KOPT-K1 (cell line): ENCODE data around the gene HOXA4.

ENCODE experiments used
- H3K27ac ChIP-seq: fragments of 200-600 bp; sonication (generic); 2 replicates; pipeline ENCODE4 v1.5.1; 2016; ENCODE audit warnings: antibody characterized with exemption, mild to moderate bottlenecking, low read depth, low read length; ENCODE audit not compliant: poor library complexity, severe bottlenecking
- H3K36me3 ChIP-seq: fragments of 200-600 bp; sonication (generic); 2 replicates; pipeline ENCODE4 v1.5.1; 2017; ENCODE audit warnings: antibody characterized with exemption, mild to moderate bottlenecking, low read length, moderate library complexity; ENCODE audit not compliant: insufficient read depth
- H3K9me3 ChIP-seq: fragments of 200-600 bp; sonication (generic); 2 replicates; pipeline ENCODE4 v1.5.1; 2017; ENCODE audit warnings: antibody characterized with exemption, low read length, mild to moderate bottlenecking; ENCODE audit not compliant: insufficient read depth, poor library complexity, severe bottlenecking

HOXA4 gene

DNA sequence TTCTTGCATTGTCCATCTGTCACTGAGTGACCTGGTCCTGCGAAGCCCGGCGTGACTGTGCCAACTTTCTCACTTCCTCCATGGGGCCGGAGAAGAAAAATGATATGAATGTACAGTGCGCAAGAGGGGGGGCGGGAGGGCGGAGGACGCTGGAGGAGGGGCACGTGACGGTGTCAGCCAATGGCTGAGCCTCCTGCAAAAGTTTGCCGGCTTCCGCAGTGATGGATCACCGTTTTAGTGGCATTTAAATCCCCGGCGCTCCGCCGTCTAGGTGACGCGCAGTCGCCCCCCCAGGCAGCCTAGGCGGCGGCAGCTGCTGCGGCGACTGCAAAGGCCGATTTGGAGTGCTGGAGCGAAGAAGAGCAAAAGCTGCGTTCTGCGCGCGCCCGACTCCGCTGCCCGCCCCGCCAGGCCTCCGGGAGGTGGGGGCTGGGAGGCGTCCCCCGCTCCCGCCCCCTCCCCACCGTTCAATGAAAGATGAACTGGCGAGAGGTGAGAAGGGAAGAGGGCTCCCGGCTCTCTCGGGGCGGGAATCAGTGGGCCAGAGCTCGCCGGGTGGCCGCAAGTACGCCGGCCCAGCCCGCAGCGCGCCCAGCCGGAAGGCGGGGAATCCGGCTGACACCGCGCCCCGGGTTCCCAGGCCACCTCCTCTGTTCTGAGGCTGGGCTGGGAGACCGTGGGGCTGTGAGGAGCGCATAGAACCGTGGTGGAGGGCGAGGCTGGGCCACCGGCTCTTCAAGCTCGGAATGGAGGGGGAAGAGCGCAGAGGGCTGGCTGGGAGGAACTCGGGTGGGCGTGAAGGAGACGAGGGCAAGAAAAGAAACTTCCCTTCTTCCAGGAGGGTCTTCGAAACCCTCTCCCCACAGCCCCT is 34.4 kb downstream of the HOXA4 start, which contains the start of gene HOXA1:
TSS of gene HOXA1 (minus strand) at position 104 of the 871 bp plus-strand sequence. CDS start at position 16, 88 bp downstream.
- H3K36me3 ChIP-seq, result no peaks in the 10 kb centered on the region
- H3K27ac ChIP-seq, result no peak within 1 kb of the TSS
- peaks cover 21% of the 10 kb centered on the region for H3K9me3 ChIP-seq

DNA sequence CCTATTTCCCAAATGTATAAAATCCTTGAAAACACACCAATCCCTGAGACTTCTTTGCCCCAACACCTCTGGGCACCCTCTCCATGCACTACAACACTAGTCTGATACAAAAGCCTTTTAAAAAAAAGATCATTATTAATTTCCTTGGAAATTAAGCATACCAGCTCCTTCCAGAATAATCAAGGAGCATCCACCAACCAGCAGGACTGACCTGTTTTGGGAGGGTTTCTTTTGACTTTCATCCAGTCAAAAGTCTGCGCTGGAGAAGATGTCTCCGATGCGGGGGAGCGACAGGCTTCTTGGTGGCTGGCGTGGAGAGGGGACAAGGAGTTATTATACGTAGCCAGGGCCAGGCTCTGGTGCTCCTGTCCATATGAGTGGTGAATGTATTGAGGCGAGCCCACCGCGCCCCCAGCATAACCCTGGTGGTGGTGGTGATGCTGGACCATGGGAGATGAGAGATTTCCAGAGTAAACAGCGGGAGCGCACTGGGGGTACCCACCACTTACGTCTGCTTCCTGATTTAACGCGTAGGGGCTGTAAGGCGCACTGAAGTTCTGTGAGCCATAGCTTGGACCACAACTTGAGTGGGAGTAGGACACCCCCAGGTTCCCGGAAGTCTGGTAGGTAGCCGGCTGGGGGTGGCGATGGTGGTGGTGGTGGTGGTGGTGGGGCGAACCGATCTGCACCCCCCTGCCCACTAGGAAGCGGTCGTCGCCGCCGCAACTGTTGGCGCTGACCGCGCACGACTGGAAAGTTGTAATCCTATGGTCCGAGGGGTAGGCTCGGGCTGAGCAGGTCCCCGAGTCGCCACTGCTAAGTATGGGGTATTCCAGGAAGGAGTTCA is 35.3 kb downstream of the HOXA4 start:
- Histone ChIP-seq H3K27ac (no peak overlapping the region), H3K36me3 (no peaks in the 10 kb centered on the region), H3K9me3 (peaks cover 21% of the 10 kb centered on the region)

DNA sequence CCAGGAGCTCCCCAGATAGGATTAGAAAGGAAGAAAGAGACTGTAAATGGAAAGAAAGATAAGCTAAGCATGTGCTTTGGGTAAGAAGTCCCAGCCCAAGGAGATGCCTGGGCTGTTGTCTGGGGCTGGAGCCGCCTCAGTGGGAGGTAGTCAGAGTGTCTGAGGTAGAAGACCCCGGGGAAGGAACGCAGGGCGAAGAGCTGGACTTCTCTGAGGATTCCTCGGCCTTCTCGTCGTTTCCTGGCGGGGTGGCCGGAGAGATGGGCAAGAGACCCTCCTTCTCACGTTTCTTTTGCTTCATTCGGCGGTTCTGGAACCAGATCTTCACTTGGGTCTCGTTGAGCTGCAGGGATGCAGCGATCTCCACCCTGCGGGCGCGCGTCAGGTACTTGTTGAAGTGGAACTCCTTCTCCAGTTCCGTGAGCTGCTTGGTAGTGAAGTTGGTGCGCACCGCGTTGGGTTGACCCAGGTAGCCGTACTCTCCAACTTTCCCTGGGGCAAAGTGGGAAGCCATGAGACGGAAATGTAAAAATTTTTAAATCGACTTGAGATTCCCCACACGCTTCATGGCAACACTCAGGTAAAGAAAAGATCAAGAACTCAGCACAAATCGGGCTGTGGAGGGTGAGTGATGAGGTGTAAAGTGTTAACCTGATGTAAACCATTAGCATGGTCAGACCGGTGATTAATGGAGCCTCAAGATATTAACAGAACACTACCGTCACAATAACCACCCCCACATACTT is 36.1 kb downstream of the HOXA4 start:
- Histone ChIP-seq H3K27ac (no peak overlapping the region), H3K9me3 (peaks cover 21% of the 10 kb centered on the region), H3K36me3 (no peaks in the 10 kb centered on the region)

DNA sequence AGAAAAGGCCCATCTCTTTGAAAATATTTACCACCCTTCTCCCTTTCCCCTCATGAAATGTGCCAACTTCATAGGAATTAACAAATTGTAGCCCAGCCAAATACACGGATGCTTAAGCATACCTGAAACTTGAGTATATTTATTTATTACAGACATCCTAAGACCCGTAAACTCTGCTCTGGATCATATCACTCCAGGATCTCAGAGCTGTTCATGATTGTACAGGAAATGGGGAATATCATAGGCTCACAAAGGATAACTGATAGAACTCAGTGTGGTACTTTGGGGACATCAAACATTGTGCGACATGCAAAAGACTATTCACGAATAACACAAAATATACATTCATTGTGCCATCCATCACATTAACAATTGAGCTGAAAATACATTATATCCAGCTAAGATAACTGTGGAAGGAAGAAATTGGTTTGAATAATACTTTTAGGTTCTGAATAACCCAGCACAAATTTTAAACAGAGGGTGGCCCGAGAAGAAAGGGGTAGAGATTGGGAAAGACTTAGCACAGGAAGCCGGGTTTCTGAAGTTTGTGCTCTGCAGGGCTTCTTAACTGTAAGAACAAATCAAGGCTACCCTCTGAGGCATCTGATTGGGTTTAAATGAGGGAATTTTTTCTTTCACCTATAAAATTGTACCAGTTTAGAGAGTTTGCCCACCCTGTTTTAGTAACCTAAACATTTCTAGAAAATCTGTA is 37.2 kb downstream of the HOXA4 start:
- H3K9me3 ChIP-seq, result peaks cover 23% of the 10 kb centered on the region
- no peak overlapping the region for H3K27ac ChIP-seq
- H3K36me3 ChIP-seq, result no peaks in the 10 kb centered on the region

DNA sequence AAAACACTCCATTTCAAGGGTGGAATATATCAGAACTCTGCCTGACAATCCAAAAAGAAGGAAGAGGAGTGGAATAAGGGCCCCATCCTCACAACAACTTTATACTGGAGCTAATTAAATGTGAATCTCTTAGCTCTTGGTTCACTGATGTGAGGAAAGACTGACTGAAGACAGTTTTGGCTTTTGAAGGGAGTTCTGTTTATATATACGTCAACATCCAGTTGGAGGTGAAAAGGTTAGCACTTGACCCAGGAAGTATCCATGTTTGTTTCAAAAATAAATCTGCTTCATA is 37.8 kb downstream of the HOXA4 start:
- H3K36me3 ChIP-seq, result no peaks in the 10 kb centered on the region
- no peak overlapping the region for H3K27ac ChIP-seq
- peaks cover 25% of the 10 kb centered on the region for H3K9me3 ChIP-seq

DNA sequence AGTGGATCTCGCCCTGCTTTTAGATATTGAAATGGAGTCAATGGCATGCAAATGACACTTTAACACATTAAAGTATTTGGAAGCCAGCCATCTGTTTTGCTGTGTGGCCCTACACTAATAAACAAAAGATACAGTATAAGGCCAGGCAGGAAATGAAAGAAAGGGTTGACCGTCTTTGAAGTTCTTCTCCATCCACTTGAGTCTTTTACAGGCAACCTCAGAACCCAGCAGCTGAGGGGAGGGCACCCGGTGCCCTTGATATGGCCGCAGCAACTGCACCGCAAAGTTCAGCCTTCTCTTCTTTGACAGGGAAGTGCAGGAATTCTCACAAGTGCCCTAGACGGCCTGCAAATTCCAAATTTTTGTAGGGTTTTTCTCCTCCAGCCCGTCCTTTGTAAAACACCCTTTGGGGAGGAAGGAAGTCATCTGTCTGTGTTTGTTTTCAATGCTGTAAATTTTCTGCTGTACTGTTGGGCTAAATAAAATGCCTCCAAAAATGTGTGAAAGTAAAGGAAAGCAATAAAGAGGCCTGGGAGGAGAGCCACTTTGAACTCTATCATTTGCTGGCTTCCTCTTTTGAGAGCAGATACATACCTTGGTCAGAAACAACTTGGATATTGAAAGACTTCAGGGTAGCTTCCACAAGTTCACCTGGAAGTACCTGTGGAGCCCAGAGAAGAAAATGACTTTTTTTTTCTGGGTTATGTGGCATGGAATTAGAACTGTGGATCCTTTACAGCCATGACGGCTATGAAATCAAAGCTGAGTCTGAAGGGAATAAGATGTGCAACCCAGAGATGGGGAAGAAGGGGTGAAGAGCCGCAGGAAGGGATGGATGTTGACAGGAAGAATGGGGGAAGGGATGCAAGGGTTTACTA is 38.4 kb downstream of the HOXA4 start:
- H3K36me3 ChIP-seq, result no peaks in the 10 kb centered on the region
- H3K9me3 ChIP-seq, result peaks cover 23% of the 10 kb centered on the region
- no peak overlapping the region for H3K27ac ChIP-seq

DNA sequence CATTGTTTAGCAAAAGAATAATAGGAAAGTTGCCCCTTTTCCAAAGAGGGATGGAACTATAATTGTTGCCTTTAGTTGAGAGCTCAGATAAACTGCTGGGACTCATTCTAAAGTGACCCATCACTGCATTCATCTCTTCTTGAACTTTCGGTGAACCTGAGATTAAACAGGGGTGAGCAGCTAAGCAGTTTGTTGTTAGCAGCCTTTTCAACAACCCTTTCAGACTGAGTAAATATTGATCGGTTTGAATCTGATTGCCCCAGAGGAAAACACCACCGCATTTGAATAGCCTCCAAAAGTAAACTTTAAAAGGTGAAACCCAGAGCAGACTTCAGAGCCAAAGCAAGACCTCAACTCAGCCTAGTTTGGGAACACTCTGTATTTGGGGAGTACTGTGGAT is 39.5 kb downstream of the HOXA4 start:
- no peak overlapping the region for H3K27ac ChIP-seq
- H3K36me3 ChIP-seq, result no peaks in the 10 kb centered on the region
- peaks cover 17% of the 10 kb centered on the region for H3K9me3 ChIP-seq

DNA sequence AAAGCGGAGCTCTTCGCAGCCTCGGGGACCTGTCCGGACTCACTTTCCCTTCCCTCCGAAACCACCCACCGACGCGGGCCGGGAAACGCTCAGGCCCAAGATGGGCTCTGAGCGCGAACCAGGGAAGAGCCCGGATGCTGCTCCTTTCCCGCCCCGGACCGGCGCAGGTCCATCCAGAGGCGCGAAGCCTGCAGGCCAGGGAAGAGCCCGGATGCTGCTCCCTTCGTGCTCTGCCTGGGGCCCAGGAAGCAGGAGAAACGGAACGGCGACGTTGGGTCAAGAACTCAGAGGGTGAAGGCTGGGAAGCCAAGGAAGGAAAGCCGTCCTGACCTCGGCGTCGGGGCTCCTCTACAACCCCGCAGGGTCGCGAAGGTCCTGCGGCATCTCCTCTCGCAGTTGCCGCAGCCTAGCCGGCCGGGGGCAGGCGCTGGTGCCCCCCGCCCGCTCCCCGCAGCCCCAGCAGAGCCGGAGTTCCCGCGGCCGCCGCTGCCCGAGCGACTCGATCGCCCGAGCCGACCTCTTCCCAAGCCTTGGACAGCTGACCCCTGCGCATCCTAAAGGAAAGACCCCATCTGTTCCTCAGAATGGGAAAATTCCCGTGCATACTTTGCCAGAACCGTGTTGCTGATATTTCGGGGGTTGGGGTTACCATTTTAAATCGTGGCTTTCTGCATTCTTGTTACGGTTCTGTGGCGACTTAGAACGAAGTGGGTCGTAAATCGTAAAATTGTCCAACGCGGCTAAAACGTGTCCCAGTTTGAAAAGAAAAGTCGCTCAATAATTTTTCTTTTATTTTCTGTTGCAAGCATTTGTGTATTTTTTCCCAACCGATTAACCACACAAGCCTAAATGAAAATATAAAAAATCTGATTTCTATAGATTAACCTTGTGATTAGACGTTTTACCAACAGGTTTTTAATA is 42.3 kb downstream of the HOXA4 start:
- no peak overlapping the region for H3K27ac ChIP-seq

DNA sequence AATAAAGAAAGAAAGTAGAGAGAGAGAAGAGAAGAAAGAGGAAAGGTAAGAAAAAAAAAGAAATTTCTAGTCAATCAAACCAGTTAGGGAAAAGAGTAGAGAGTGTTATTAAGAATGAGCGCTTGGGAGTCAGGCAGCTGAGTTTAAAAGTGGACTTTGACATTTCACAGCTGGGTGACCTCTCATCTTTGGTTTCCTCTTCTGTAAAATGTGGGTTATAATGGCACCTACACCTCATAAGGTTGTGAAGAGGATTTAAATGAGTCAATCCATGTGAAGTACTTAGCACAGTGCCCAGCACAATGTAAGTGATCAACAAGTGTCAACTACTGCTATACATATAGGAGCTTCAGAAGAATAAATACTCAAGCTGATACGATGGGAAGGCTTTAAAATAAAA is 46.9 kb downstream of the HOXA4 start:
- H3K27ac ChIP-seq, result no peak overlapping the region
- no peaks in the 10 kb centered on the region for H3K36me3 ChIP-seq
- peaks cover 4% of the 10 kb centered on the region for H3K9me3 ChIP-seq

More for the DNA sequence above, 42.3 kb downstream of the HOXA4 start:
- H3K9me3 ChIP-seq, result peaks cover 8% of the 10 kb centered on the region
- H3K36me3 ChIP-seq, result no peaks in the 10 kb centered on the region

DNA sequence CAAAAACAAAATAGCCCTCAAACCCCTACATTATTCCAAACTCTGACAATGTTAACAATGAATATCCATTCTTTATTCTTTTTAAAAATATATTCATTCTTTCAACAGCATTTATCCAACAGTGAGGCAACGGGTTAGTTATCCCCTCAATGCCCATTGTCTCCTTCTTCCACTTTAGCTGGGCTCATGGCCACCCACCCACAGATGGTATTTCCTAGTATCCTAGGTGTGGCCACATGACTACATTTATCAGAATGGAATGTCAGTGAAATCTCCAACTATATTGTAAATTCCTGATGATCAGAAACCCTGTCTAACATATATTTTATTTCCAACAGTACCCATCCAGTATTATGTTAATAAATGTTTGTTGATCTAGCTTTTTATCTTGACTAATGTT is 48.4 kb downstream of the HOXA4 start:
- Histone ChIP-seq H3K27ac (no peak overlapping the region), H3K9me3 (no peaks in the 10 kb centered on the region), H3K36me3 (no peaks in the 10 kb centered on the region)

DNA sequence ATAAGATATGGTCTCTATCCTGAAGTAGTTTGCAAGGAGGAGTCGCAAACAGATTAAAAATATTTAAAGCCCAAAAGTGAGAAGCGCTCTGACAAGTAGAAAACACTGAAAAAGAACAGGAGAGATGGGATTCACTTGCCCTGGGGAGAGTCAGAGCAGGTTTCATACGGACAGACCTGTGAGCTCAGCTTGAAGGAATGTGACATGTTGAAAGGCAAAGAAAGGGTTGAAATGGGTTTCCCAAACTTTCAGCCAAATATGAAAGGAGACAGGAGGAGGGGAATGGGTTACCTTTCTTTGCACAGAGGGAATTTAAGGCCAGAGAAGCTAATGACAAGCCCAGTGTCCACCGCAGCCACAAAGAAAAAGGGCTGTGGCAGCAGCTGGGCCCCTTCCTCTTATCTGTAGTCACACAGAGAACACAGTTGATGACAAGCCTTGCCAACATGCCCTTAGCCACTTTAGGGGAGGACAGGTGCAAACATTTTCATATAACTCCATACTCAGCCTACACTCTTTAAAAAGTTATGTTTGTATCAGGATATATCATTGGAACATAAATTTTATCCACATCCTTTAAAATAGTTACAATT is 49.6 kb downstream of the HOXA4 start:
- no peaks in the 10 kb centered on the region for H3K36me3 ChIP-seq
- no peaks in the 10 kb centered on the region for H3K9me3 ChIP-seq
- no peak overlapping the region for H3K27ac ChIP-seq

DNA sequence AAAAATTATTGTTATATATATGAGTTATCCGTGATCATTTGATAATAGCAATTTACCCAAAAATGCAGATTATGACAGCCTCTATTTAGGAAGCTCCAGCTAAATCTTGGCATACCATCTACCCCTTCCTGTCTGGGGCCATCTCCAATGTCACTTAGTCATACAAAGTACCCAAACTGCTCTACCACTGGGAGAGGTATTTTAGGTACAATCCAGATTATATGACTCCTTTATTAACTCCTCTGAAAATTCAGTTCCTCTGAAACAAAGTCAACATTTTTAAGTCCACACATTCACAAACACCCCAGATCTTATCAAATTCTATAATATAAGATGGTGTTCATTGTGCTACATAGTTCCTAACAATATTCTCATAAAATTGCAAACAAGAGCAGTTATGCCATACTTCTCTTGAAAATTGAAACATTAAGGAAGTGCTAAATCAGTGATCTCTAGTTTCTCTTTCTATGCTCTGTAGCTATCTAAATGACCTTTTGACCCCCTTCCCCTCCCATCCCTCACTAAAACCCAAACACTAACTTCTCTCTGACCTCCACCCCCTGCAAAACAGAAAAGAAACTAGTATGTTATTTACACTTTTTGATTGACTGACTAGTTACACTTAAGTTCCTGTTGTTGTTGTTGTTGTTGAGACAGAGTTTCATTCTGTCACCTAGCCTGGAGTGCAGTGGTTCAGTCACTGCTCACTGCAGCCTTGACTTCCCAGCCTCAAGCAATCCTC is 51.2 kb downstream of the HOXA4 start:
- Histone ChIP-seq H3K36me3 (no peaks in the 10 kb centered on the region), H3K9me3 (no peaks in the 10 kb centered on the region), H3K27ac (no peak overlapping the region)
